Measurements from ENCODE around the gene ARMC7.

DNA sequence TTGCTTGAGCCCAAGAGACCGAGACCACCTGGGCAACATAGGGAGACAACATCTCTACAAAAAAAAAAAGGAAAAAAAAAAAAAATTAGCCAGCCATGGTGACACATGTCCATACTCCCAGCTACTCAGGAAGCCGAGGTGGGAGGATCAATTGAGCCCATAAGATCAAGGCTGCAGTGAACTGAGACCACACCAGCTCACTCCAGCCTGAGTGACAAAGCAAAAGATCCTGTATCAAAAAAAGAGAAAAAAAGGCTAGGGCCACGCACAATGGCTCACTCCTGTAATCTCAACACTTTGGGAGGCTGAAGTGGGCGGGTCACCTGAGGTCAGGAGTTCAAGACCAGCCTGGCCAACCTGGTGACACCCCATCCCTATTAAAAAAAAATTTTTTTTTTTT, 59.2 kb downstream of the ARMC7 start:
- TF ChIP-seq EP300 (IDR thresholded peaks at IDR 0.05) (no peak), POLR2AphosphoS5 (IDR thresholded peaks at IDR 0.05) (no peak), POLR2A (IDR thresholded peaks at IDR 0.05) (no peak)
- TF ChIP-seq, protein P1, sequence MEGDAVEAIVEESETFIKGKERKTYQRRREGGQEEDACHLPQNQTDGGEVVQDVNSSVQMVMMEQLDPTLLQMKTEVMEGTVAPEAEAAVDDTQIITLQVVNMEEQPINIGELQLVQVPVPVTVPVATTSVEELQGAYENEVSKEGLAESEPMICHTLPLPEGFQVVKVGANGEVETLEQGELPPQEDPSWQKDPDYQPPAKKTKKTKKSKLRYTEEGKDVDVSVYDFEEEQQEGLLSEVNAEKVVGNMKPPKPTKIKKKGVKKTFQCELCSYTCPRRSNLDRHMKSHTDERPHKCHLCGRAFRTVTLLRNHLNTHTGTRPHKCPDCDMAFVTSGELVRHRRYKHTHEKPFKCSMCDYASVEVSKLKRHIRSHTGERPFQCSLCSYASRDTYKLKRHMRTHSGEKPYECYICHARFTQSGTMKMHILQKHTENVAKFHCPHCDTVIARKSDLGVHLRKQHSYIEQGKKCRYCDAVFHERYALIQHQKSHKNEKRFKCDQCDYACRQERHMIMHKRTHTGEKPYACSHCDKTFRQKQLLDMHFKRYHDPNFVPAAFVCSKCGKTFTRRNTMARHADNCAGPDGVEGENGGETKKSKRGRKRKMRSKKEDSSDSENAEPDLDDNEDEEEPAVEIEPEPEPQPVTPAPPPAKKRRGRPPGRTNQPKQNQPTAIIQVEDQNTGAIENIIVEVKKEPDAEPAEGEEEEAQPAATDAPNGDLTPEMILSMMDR (IDR thresholded peaks at IDR 0.05), result no peak
